Stimulated activated naive CD4-positive, alpha-beta T cell treated with Interleukin-2 at 50 U/mL for 16 hours (primary cell): ENCODE measurements around the gene GPR180.
"Not testable (repeated sequence)": the region's sequence is repeated elsewhere in the genome, so short reads cannot be mapped to it uniquely, and the experiment has no call there.

Experiments used
- DNase-seq: peaks from one replicate; lab custom pipeline; 2025; lab: John Stamatoyannopoulos, UW

GPR180 gene

GRCh38 chr13:94596575-94596971 lies 5.1 kb upstream of the GPR180 start:
- DNase-seq, result no peak

- DNase-seq, result no peak
Measured at GRCh38 chr13:94598281-94598680, 3.4 kb upstream of the GPR180 start.

GRCh38 chr13:94599877-94600276 lies 1.8 kb upstream of the GPR180 start:
- no peak for DNase-seq

- DNase-seq, result no peak
Measured at GRCh38 chr13:94602467-94602866, 810 bp downstream of the GPR180 start.

- DNase-seq, result no peak
Measured at GRCh38 chr13:94607056-94607455, 5.4 kb downstream of the GPR180 start.

- DNase-seq, result no peak
Measured at GRCh38 chr13:94607939-94608338, 6.3 kb downstream of the GPR180 start.

- no peak for DNase-seq
Measured at GRCh38 chr13:94608586-94608985, 6.9 kb downstream of the GPR180 start.

GRCh38 chr13:94609196-94609595 lies 7.5 kb downstream of the GPR180 start:
- DNase-seq, result no peak

GRCh38 chr13:94610475-94610874 lies 8.8 kb downstream of the GPR180 start:
- DNase-seq, result no peak

- DNase-seq, result no peak
Measured at GRCh38 chr13:94612050-94612449, 10.4 kb downstream of the GPR180 start.

- DNase-seq, result no peak
Measured at GRCh38 chr13:94613051-94613450, 11.4 kb downstream of the GPR180 start.

- no peak for DNase-seq
Measured at GRCh38 chr13:94617389-94618000, 15.8 kb downstream of the GPR180 start.

GRCh38 chr13:94620286-94620896 lies 18.7 kb downstream of the GPR180 start:
- DNase-seq, result no peak

- no peak for DNase-seq
Measured at GRCh38 chr13:94622344-94622743, 20.7 kb downstream of the GPR180 start.

GRCh38 chr13:94623316-94623715 lies 21.7 kb downstream of the GPR180 start:
- no peak for DNase-seq

- DNase-seq, result no peak
Measured at GRCh38 chr13:94630858-94631257, 29.2 kb downstream of the GPR180 start.

- no peak for DNase-seq
Measured at GRCh38 chr13:94632226-94632980, 30.7 kb downstream of the GPR180 start.

- not testable (repeated sequence) for DNase-seq
Measured at GRCh38 chr13:94636096-94636495, 34.4 kb downstream of the GPR180 start.

GRCh38 chr13:94636942-94637578 lies 35.4 kb downstream of the GPR180 start:
- no peak for DNase-seq

GRCh38 chr13:94637677-94638076 lies 36.0 kb downstream of the GPR180 start:
- not testable (repeated sequence) for DNase-seq

- DNase-seq, result no peak
Measured at GRCh38 chr13:94640721-94641120, 39.1 kb downstream of the GPR180 start.

- no peak for DNase-seq
Measured at GRCh38 chr13:94641409-94641941, 39.8 kb downstream of the GPR180 start.

GRCh38 chr13:94646904-94647303 lies 45.2 kb downstream of the GPR180 start:
- no peak for DNase-seq
